NCI-H226 (cell line): ENCODE data around the gene CHMP3.
"Not testable (repeated sequence)": the region's sequence is repeated elsewhere in the genome, so short reads cannot be mapped to it uniquely, and the experiment has no call there.

Experiments used
- DNase-seq: peaks from one replicate; pipeline ENCODE4 v3.0.0-alpha.2; 2015

Gene CHMP3

GRCh38 chr2:86562922-86563649 lies at the start of gene CHMP3:
CHMP3 (minus strand) TSS chr2:86563443; CDS start chr2:86563348, 95 bp downstream.
- peak; percentile 94 for DNase-seq

GRCh38 chr2:86610871-86611270 lies 47.6 kb upstream of the CHMP3 start:
- no peak for DNase-seq

GRCh38 chr2:86608832-86609410 lies 45.7 kb upstream of the CHMP3 start:
- no peak for DNase-seq

DNA sequence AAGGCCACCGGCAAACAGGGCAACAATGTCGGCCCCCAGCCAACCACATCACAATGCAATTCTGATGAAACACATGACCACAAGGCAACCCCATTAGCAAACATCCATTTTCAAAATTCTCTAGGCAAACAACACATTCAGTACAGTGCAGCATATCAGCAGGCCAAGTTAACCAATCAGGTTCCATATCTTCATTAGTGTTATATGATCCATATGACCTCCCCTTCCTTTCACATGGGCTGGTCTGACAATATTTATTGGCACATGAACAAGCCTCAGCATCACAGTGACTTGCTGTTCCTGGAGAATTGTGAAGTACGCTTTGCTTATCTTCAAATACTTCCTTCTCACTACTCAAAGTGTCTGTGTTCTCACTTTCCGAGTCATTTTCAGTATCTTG lies 40.7 kb upstream of the CHMP3 start:
- no peak for DNase-seq

DNA sequence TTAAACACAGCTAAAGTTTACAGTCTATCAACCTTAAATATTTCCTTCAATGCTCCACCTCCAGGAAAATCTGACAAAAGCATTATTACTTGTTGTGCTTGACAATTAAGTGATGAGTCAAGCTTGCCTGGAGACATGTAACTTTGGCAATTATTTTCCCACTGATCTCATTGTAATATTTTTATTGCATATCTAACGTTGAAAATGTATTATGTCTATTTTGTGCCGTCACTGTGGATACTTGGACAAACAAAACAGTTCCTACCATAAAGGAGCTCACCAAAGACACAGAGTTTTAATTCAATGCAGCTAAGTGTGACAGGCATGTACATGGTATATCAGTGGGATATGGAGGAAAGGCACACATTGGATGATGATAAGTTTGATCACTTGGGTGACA lies 35.7 kb upstream of the CHMP3 start:
- DNase-seq = no peak

- no peak for DNase-seq
Observed at GRCh38 chr2:86596118-86596517, 32.9 kb upstream of the CHMP3 start.

GRCh38 chr2:86593266-86593665 lies 30.0 kb upstream of the CHMP3 start:
- DNase-seq = no peak

GRCh38 chr2:86592547-86593230 lies 29.4 kb upstream of the CHMP3 start:
- DNase-seq = peak; percentile 39

GRCh38 chr2:86589701-86590100 lies 26.5 kb upstream of the CHMP3 start:
- DNase-seq = not testable (repeated sequence)

- peak; percentile 47 for DNase-seq
Observed at GRCh38 chr2:86584151-86584913, 21.1 kb upstream of the CHMP3 start.

GRCh38 chr2:86580560-86580959 lies 17.3 kb upstream of the CHMP3 start:
- no peak for DNase-seq

DNA sequence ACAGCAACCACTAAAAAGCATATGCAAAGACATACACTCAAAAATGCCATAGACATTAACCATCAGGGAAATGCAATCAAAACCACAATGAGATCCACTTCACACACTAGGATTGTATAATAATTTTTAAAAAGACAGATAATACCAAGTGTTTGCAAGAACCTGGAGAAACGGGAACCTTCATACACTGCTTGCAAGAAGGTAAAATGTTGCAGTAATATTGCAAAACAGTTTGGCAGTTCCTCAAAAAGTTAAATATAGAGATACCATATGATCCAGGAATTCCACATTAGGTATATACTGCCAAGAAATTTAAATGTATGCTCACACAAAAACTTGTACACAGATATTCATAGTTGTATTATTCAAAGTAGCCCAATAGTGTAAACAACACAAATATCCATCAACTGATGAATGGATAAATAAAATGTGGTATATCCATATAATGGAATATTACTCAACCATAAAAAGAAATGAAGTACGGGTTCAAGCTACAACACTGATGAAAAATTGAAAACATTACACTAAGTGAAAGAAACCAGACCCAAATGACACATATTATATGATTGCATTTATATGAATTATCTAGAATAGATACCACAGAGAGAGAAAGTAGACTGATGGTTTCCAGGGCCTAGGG lies 14.7 kb upstream of the CHMP3 start:
- DNase-seq = no peak

GRCh38 chr2:86570059-86570458 lies 6.8 kb upstream of the CHMP3 start:
- no peak for DNase-seq

DNA sequence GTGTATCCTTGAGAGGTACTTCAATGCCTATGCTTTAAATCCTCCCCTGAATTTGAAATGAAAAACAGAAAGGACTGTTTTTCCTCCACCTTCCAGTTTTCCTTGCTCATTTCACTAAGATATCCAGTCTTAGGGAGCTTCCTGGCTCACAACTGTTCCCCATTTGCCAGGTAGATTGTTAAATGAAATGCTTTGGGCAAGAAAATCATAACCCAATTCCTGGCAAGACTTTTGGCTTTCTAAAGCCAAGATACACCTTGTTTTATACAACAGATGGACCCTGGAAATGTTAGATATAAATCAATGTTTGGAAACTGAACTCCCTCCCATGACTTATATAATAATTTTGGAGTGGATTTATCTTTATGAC lies 3.6 kb upstream of the CHMP3 start:
- DNase-seq = no peak

GRCh38 chr2:86566158-86566820 lies 3.0 kb upstream of the CHMP3 start:
- DNase-seq = no peak

GRCh38 chr2:86563650-86564061 lies 413 bp upstream of the CHMP3 start:
- no peak for DNase-seq

DNA sequence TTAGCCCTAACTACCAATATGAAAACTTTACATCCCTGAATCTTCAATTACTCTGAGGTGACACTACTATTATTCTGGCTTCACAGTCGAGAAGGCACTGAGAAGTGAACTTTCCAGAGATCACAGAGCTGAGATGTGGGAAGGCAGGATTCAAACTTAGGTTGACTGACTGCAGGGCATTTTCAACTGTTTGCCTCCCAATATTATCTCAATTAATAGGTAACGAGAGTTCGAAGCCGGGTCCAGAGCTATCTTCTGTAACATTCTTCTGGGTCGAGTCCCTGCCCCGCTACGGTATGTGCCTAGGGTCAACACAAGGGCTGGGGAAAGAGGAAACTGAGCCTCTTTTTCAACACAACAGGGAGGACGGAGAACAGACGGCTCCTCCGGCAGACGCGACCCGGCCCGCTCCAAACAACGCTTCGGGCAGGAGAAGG lies 740 bp downstream of the CHMP3 start:
- DNase-seq = no peak

DNA sequence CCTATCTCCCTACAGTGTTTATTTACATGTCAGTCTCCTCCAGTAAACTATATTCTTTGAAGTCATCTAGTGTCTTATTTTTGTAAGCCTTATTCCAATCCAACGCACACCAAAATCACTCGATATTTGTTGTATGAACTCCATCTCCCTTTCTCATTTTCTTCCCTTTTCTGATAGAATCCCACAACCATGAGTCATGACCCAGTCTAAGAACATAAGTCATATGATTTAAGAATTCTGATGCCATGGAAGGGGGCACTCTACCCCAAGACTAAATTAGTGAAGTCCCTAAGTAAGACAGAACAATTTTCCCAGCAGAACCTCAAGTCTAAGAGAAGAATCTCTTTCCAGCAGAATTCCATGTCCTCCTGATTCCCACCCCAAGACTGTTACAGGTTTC lies 5.4 kb downstream of the CHMP3 start:
- no peak for DNase-seq

- DNase-seq = no peak
Observed at GRCh38 chr2:86556508-86556907, 6.7 kb downstream of the CHMP3 start.

- DNase-seq = no peak
Observed at GRCh38 chr2:86552889-86553288, 10.4 kb downstream of the CHMP3 start.

DNA sequence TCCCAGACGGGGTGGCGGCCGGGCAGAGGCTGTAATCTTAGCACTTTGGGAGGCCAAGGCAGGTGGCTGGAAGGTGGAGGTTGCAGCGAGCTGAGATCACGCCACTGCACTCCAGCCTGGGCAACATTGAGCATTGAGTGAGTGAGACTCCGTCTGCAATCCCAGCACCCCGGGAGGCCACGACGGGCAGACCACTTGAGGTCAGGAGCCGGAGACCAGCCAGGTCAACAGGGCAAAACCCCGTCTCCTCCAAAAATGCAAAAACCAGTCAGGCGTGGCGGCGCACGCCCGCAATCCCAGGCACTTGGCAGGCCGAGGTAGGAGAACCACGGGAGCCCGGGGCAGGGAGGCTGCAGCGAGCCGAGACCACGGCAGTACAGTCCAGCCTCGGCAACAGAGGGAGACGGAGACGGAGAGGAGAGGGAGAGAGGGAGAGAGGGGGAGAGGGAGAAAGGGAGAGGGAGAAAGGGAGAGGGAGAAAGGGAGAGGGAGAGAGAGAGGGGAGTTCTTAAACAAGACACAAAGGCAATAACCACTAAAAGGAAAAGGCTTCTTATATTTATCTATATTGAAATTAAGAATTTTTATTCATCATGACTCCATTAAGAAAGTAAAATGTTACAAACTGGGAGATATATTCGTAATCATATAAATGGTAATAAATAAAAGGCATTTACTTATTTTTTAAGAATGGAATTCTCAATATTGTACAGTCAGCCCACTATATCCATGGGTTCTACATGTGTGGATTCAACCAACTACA lies 13.1 kb downstream of the CHMP3 start:
- not testable (repeated sequence) for DNase-seq

GRCh38 chr2:86549440-86549839 lies 13.8 kb downstream of the CHMP3 start:
- DNase-seq = not testable (repeated sequence)
